Left renal cortex interstitium (tissue), 4 donors: ENCODE measurements around the gene GMPR2. TPM values are rescaled to one million over a fixed set of nuclear protein-coding genes. Genes with fewer than 3 reads are reported as not detected.
A peak's percentile ranks its signal among the peaks of the same experiment; 100 is the strongest.

Source experiments
- DNase-seq, 4 donors: peaks; one replicate each; pipeline ENCODE4 v3.0.0-alpha.2; 2013; ENCODE audit warnings: low read depth in 4 of 4, low spot score in 2 of 4, missing footprints in 1 of 4
- polyA plus RNA-seq, 4 donors: library from polyadenylated mRNA; unstranded; fragments of 120-200 nt; gene quantifications; one replicate each; pipeline ENCODE4 v1.2.1, GENCODE V29; 2013; ENCODE audit not compliant: insufficient read length in 4 of 4

The GMPR2 gene
- polyA plus RNA-seq, result 100 to 1,000 TPM; 106 to 121 (median 117) TPM

GRCh38 chr14:24232645-24233537 lies at the start of gene GMPR2:
Gene GMPR2 (plus strand): TSS chr14:24232929. CDS start chr14:24233254, 325 bp downstream.
- DNase-seq, result no peak

- DNase-seq, result no peak
These were observed 49.7 kb upstream of the GMPR2 start for GRCh38 chr14:24183014-24183481.

GRCh38 chr14:24184104-24184970 lies 48.4 kb upstream of the GMPR2 start:
- no peak for DNase-seq

GRCh38 chr14:24185026-24185425 lies 47.7 kb upstream of the GMPR2 start:
- no peak for DNase-seq

GRCh38 chr14:24185741-24186140 lies 47.0 kb upstream of the GMPR2 start:
- no peak for DNase-seq

GRCh38 chr14:24186831-24187538 lies 45.7 kb upstream of the GMPR2 start:
- DNase-seq, result no peak

GRCh38 chr14:24187539-24187915 lies 45.2 kb upstream of the GMPR2 start:
- no peak for DNase-seq

GRCh38 chr14:24188251-24189058 lies 44.3 kb upstream of the GMPR2 start, which contains the start of gene IPO4:
Gene IPO4 (minus strand): TSS chr14:24188816. CDS start chr14:24188787, 29 bp downstream.
- DNase-seq, result peak in 3 of 4 donors; percentile 83 to 95 (median 87)

- no peak for DNase-seq
These were observed 43.7 kb upstream of the GMPR2 start for GRCh38 chr14:24189059-24189375.

GRCh38 chr14:24189460-24189859 lies 43.3 kb upstream of the GMPR2 start:
- no peak for DNase-seq

- DNase-seq, result no peak
These were observed 42.3 kb upstream of the GMPR2 start for GRCh38 chr14:24190416-24190815.

GRCh38 chr14:24192933-24193332 lies 39.8 kb upstream of the GMPR2 start:
- DNase-seq, result no peak

GRCh38 chr14:24194186-24194872 lies 38.4 kb upstream of the GMPR2 start:
- no peak for DNase-seq

GRCh38 chr14:24194873-24195185 lies 37.9 kb upstream of the GMPR2 start:
- no peak for DNase-seq

GRCh38 chr14:24195186-24196070 lies 37.3 kb upstream of the GMPR2 start, which contains the start of gene TM9SF1:
Gene TM9SF1 (minus strand): TSS chr14:24195441. CDS start chr14:24195019, 422 bp downstream.
- peak in 3 of 4 donors; percentile 78 to 88 (median 84) for DNase-seq

GRCh38 chr14:24196071-24197055 lies 36.4 kb upstream of the GMPR2 start:
- DNase-seq, result no peak

- DNase-seq, result no peak
These were observed 35.7 kb upstream of the GMPR2 start for GRCh38 chr14:24197056-24197450.
